Thymus (tissue), 11 donors: ENCODE data around the gene ABL2. TPM values are rescaled to one million over a fixed set of nuclear protein-coding genes. Genes with fewer than 3 reads are reported as not detected.
"Not testable (repeated sequence)": the region's sequence is repeated elsewhere in the genome, so short reads cannot be mapped to it uniquely, and the experiment has no call there.

Source experiments
- DNase-seq, 9 donors: peaks; one replicate each; pipeline ENCODE4 v3.0.0-alpha.2; 2013; ENCODE audit warnings: low spot score in 9 of 9, low read depth in 6 of 9, missing footprints in 1 of 9
- H3K27ac ChIP-seq, 2 donors: one replicate each; pipeline ENCODE4 v1.5.1; 2013; ENCODE audit warnings: control low read depth in 1 of 2, low read depth in 1 of 2, low read length in 1 of 2, mild to moderate bottlenecking in 1 of 2, moderate library complexity in 1 of 2
- H3K27me3 ChIP-seq, 2 donors: one replicate each; pipeline ENCODE4 v1.5.1; 2013; ENCODE audit warnings: low read length in 1 of 2; ENCODE audit not compliant: control insufficient read depth in 2 of 2, insufficient read depth in 1 of 2
- H3K36me3 ChIP-seq, 2 donors: one replicate each; pipeline ENCODE4 v1.5.1; 2013; ENCODE audit warnings: low read length in 1 of 2, mild to moderate bottlenecking in 1 of 2, moderate library complexity in 1 of 2; ENCODE audit not compliant: control insufficient read depth in 2 of 2, insufficient read depth in 2 of 2
- H3K4me1 ChIP-seq, 2 donors: one replicate each; pipeline ENCODE4 v1.5.1; 2013; ENCODE audit warnings: low read length in 2 of 2; ENCODE audit not compliant: control insufficient read depth in 2 of 2, insufficient read depth in 2 of 2
- H3K4me3 ChIP-seq, 2 donors: one replicate each; pipeline ENCODE4 v1.5.1; 2013; ENCODE audit warnings: low read length in 2 of 2, control low read depth in 1 of 2, mild to moderate bottlenecking in 1 of 2
- H3K9me3 ChIP-seq, 2 donors: one replicate each; pipeline ENCODE4 v1.5.1; 2013; ENCODE audit warnings: low read length in 1 of 2, mild to moderate bottlenecking in 1 of 2; ENCODE audit not compliant: control insufficient read depth in 2 of 2, insufficient read depth in 1 of 2
- WGBS: extraction: QIAGEN DNeasy Blood & Tissue Kit; methylation state at CpG from one replicate; pipeline ENCODE4 v1.1.7; 2013; 5-methylcytosine and 5-hydroxymethylcytosine counted together
- polyA plus RNA-seq: library from polyadenylated mRNA; stranded (reverse); fragments of 200-250 nt; gene quantifications from one replicate; pipeline ENCODE4 v1.2.3, GENCODE V29; 2013
- total RNA-seq: library from RNA; stranded (reverse); fragments of 120-200 nt; gene quantifications from one replicate; pipeline ENCODE4 v1.2.4, GENCODE V29; 2013
- donor health status: healthy.

Gene ABL2
- total and polyA plus RNA-seq, 2 donors = 3.5 to 3.6 TPM

DNA sequence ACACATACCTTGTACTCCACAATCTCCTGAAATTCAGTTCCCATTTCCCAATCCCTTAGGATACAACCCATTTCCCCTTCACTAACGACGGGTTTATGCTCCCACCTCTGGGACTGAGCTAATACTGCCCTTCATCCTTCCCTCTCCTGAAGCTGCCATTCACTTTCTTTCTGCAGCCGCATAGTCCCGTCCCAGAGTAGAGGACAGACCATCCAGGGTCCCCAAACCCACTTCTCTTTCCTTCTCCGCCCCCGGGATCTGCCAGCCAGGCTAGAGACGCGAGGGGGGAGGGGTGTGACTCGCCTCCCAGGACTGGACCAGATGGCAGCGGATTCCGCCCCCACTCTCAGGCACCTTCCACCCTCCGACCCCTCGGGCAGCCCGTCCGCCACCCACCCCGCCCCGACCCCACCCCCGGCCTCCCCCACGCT is 679 bp downstream of the ABL2 start:
- H3K4me1 ChIP-seq = peaks cover 6 to 8% of the 10 kb centered on the region in 2 donors
- peak in 4 of 9 donors; percentile 11 to 35 (median 15) for DNase-seq
- no peaks in the 10 kb centered on the region for H3K27me3 ChIP-seq
- H3K27ac ChIP-seq = peak overlapping the region in 1 of 2 donors; percentile 42
- no peaks in the 10 kb centered on the region for H3K36me3 ChIP-seq
- WGBS = 2% methylated on average over 19 of the region's 19 CpGs
- H3K9me3 ChIP-seq = no peaks in the 10 kb centered on the region
- H3K4me3 ChIP-seq = peak overlapping the region; percentile 61 to 99

DNA sequence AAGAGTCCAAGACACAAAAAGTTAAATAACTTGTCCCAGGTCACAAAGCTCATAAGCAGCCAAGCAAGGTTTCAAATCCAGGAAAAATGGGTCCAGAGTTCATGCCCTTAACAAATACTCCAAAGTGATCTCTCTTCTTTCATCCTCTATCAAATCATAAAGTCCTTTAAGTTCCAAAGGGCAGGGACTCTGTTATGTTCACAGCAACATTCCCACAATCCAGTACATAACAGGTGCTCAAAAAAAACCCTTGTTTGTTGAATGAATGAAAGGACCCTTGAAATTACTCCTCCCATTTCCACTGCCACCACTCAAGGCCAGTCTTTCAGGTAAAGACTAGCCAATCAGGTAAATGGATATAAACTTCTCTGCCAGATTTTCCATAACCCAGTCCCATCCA is 2.7 kb downstream of the ABL2 start:
- H3K9me3 ChIP-seq = no peaks in the 10 kb centered on the region
- H3K27ac ChIP-seq = no peak overlapping the region
- no peaks in the 10 kb centered on the region for H3K27me3 ChIP-seq
- no peaks in the 10 kb centered on the region for H3K36me3 ChIP-seq
- H3K4me3 ChIP-seq = no peak overlapping the region
- H3K4me1 ChIP-seq = peaks cover 6 to 8% of the 10 kb centered on the region in 2 donors
- no peak for DNase-seq

DNA sequence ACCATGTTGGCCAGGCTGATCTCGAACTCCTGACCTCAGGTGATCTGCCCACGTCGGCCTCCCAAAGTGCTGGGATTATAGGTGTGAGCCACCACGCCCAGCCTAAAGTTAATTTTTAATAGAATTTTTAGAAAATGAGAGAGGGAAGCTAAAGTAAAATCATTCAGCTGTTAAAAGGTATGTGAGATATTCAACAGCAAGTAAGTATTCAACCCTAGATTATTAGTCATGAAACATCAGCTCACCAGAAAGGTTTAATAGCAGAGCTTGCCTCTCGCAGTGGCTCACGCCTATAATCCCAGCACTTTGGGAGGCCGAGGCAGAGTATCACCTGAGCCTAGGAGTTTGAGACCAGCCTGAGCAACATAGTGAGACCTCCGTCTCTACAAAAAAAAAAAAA is 5.0 kb downstream of the ABL2 start:
- H3K9me3 ChIP-seq, H3K36me3 ChIP-seq, H3K4me1 ChIP-seq, H3K27ac ChIP-seq, H3K27me3 ChIP-seq, H3K4me3 ChIP-seq, DNase-seq: not testable (repeated sequence)
- 97% methylated on average over 8 of the region's 8 CpGs for WGBS

DNA sequence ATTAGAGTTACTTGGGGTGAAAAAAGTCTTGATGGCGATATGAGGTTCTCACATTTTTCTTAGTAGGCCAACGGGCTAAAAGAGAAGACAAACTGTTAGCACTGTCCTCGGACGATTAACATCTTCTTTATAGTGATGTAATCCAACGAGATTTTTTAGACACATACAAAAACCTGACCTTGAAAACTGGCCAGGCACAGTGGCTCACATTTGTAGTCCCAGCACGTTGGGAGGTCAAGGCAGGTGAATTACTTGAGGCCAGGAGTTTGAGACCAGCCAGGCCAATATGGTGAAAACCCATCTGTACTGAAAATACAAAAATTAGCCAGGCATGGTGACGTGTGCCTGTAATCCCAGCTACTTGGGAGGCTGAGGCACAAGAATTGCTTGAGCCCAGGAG is 8.4 kb downstream of the ABL2 start:
- DNase-seq, H3K4me3 ChIP-seq, H3K4me1 ChIP-seq, H3K27me3 ChIP-seq, H3K27ac ChIP-seq, H3K9me3 ChIP-seq, H3K36me3 ChIP-seq: not testable (repeated sequence)
- WGBS = 97% methylated on average over 7 of the region's 7 CpGs

DNA sequence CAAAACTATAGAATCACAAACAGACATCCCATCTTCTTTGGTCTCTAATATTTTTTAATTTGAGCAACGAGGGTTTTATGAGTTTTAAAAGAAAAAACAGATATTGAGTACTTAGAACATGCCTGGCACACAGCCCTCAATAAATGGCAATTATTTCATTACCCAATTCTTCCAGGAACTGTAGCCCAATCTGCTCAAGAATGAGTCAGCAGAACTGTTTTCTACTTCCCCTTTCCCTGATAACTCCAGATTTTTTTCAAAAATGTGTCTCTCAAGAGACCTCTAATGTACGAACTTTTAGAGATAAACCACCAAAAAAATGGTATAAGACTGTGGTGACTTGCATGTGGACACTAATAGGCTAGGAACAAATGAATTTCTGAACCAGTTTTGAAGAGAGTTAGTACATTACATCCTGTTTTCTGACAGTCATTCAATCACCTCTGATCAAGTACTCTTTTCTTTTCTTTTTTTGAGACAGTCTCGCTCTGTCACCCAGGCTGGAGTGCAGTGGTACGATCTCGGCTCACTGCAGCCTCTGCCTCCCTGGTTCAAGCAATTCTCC is 11.5 kb downstream of the ABL2 start:
- Histone ChIP-seq H3K4me1 (no peaks in the 10 kb centered on the region), H3K4me3 (no peak overlapping the region), H3K27me3 (no peaks in the 10 kb centered on the region), H3K36me3 (no peaks in the 10 kb centered on the region), H3K9me3 (no peaks in the 10 kb centered on the region), H3K27ac (no peak overlapping the region)
- WGBS = 58% methylated on average over 5 of the region's 5 CpGs
- DNase-seq = no peak

GRCh38 chr1:179213317-179213716 is 16.2 kb downstream of the ABL2 start:
- not testable (repeated sequence) for DNase-seq
- 98% methylated on average over 3 of the region's 3 CpGs for WGBS

DNA sequence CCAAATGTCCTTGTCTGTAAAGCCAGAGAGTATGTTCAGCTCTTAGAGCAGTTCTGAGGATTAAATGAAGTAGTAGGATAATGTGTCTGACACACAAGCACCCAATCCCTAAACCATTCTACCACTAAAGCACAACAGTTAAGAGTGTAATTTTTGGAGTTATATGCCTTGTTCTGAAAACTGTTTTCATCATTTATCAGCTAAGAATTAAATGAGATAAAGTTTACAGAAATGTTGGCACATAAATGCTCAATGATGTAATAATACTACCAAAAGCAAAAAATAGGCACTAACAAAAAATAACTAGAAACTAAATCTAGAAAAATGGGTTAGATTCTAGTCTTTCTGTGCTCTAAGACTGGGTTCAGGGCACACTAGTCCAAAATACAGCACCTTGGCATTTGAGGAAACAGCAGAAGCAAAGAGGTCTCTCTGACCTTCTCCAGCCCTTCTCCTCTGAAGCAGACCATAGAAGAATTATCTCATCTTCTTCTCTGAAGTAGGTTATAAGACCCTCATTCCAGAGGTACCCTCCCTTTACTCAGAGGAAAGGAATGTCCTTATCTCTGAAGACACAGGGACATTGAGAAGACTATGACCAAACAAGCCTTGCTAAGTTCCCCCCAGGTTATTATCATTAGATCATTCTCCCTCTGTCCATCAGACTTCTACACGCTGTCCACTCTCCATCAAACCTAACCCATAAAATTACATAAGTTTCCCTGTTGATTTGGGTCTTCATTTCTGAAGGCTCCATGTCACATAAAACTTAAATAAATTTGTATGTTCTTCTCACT is 20.6 kb downstream of the ABL2 start:
- Histone ChIP-seq H3K9me3 (no peaks in the 10 kb centered on the region), H3K36me3 (no peaks in the 10 kb centered on the region), H3K27me3 (no peaks in the 10 kb centered on the region), H3K4me1 (no peaks in the 10 kb centered on the region), H3K4me3 (no peak overlapping the region), H3K27ac (no peak overlapping the region)
- DNase-seq = no peak
- 100% methylated on average over 1 of the region's 1 CpG for WGBS

More at GRCh38 chr1:179213317-179213716, 16.2 kb downstream of the ABL2 start:
- not testable (repeated sequence) for H3K27ac ChIP-seq, H3K4me1 ChIP-seq, H3K9me3 ChIP-seq, H3K36me3 ChIP-seq, H3K27me3 ChIP-seq, H3K4me3 ChIP-seq

DNA sequence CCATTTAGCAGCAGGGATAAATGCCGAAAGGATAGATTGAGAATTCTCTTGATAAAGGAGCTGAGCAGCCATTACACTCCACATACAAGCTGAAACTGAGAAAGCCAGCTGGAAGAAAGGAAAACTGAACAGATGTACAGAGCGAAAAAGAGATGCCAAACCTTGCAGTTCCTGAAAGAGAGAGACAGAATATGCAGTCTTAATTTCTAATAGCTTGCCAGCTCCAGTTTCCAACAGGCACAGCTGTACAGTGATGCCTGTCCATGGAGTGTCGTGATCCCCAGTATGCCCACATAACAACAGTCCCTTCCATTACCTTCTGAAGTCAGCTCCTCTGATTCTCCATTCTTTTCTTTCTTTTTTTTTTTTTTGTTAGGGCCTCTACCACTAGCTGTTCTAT is 22.7 kb downstream of the ABL2 start:
- Histone ChIP-seq H3K9me3 (no peaks in the 10 kb centered on the region), H3K27me3 (no peaks in the 10 kb centered on the region), H3K4me3 (no peak overlapping the region), H3K4me1 (no peaks in the 10 kb centered on the region), H3K36me3 (no peaks in the 10 kb centered on the region), H3K27ac (no peak overlapping the region)
- 95% methylated on average over 3 of the region's 3 CpGs for WGBS
- no peak for DNase-seq

DNA sequence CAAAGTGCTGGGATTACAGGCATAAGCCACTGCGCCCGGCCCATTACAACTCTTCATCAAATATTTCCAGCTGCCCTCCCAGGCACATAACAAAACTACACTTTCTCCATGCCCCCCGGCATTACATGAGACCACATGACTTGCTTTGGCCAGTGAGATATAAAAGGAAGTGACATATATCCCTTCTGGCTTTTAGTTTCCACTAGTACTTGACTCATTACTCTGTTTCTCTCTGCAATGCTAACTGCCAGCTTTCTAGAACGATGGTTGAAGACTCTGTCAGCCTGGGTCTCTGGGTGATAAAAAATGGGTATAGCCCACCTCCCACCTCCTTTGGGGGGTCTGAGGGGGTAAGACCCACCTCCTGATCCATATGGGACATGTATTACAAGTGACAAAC is 24.2 kb downstream of the ABL2 start:
- no peak overlapping the region for H3K4me3 ChIP-seq
- 96% methylated on average over 4 of the region's 4 CpGs for WGBS
- no peaks in the 10 kb centered on the region for H3K4me1 ChIP-seq

More for the DNA sequence above, 24.2 kb downstream of the ABL2 start:
- DNase-seq = no peak
- no peak overlapping the region for H3K27ac ChIP-seq
- H3K27me3 ChIP-seq = no peaks in the 10 kb centered on the region
- H3K36me3 ChIP-seq = no peaks in the 10 kb centered on the region
- H3K9me3 ChIP-seq = no peaks in the 10 kb centered on the region
